CD14-positive monocyte (primary cell): ENCODE measurements around the gene SUCO. TPM values are rescaled to one million over a fixed set of nuclear protein-coding genes. Genes with fewer than 3 reads are reported as not detected.
"Not testable (repeated sequence)": the region's sequence is repeated elsewhere in the genome, so short reads cannot be mapped to it uniquely, and the experiment has no call there.

Source experiments
- DNase-seq, 3 donors: peaks; one replicate each; pipeline ENCODE4 v3.0.0-alpha.2; 2011 to 2022
- H2AFZ ChIP-seq: 2 replicates; pipeline ENCODE4 v1.6.0; 2012; ENCODE audit warnings: mild to moderate bottlenecking, low read depth, low read length, inconsistent platforms; ENCODE audit not compliant: insufficient read depth, poor library complexity, severe bottlenecking
- H3K27ac ChIP-seq, 2 donors: 1 replicate in 1 of 2; 2 replicates in 1 of 2; pipeline ENCODE4 v1.5.1; 2012 to 2013; ENCODE audit warnings: low read length in 2 of 2, control low read depth in 1 of 2, inconsistent platforms in 1 of 2, low read depth in 1 of 2, mild to moderate bottlenecking in 1 of 2
- H3K27me3 ChIP-seq, 2 donors: one replicate each; pipeline versions ENCODE4 v1.6.0 to v1.6.1; 2011 to 2013; ENCODE audit warnings: low read length in 2 of 2; ENCODE audit not compliant: control insufficient read depth in 2 of 2, insufficient read depth in 2 of 2
- H3K36me3 ChIP-seq, 2 donors: replicated peaks in 1 of 2; 1 replicate in 1 of 2; 2 replicates in 1 of 2; pipeline versions ENCODE4 v1.5.1 to v1.6.1; 2012 to 2013; ENCODE audit warnings: low read length in 2 of 2, control low read depth in 1 of 2, inconsistent platforms in 1 of 2, mild to moderate bottlenecking in 1 of 2; ENCODE audit not compliant: insufficient read depth in 2 of 2, control insufficient read depth in 1 of 2
- H3K4me1 ChIP-seq, 2 donors: 1 replicate in 1 of 2; 2 replicates in 1 of 2; pipeline versions ENCODE4 v1.5.1 to v1.6.1; 2012 to 2013; ENCODE audit warnings: low read length in 2 of 2, control low read depth in 1 of 2, inconsistent platforms in 1 of 2, mild to moderate bottlenecking in 1 of 2, moderate library complexity in 1 of 2; ENCODE audit not compliant: insufficient read depth in 2 of 2, control insufficient read depth in 1 of 2
- H3K4me2 ChIP-seq: replicated peaks from 2 replicates; pipeline ENCODE3; 2012; ENCODE audit warnings: low read length, moderate library complexity, mild to moderate bottlenecking; ENCODE audit not compliant: poor library complexity, severe bottlenecking; ENCODE audit errors: extremely low read depth
- H3K4me3 ChIP-seq, 3 experiments: fragments of 200-600 bp in 1 of 3; sonication (generic) in 1 of 3; replicated peaks in 1 of 3; 1 replicate in 2 of 3; 2 replicates in 1 of 3; pipeline ENCODE4 v1.5.1; 2011 to 2013; ENCODE audit warnings: low read length in 3 of 3, mild to moderate bottlenecking in 3 of 3, control low read depth in 2 of 3, low read depth in 2 of 3, inconsistent platforms in 1 of 3, moderate library complexity in 1 of 3
- H3K79me2 ChIP-seq: 2 replicates; pipeline ENCODE4 v1.6.0; 2012; ENCODE audit warnings: mild to moderate bottlenecking, control low read depth, inconsistent platforms, low read length, moderate library complexity; ENCODE audit not compliant: insufficient read depth
- H3K9ac ChIP-seq: 2 replicates; pipeline ENCODE4 v1.6.0; 2017; ENCODE audit warnings: low read length, mild to moderate bottlenecking; ENCODE audit not compliant: insufficient read depth, poor library complexity, severe bottlenecking
- H3K9me3 ChIP-seq, 2 donors: replicated peaks in 1 of 2; 1 replicate in 1 of 2; 2 replicates in 1 of 2; pipeline versions ENCODE4 v1.5.1 to v1.6.1; 2012 to 2013; ENCODE audit warnings: low read length in 2 of 2, control low read depth in 1 of 2; ENCODE audit not compliant: control insufficient read depth in 1 of 2, insufficient read depth in 1 of 2
- H4K20me1 ChIP-seq: 2 replicates; pipeline ENCODE4 v1.6.0; 2012; ENCODE audit warnings: mild to moderate bottlenecking, low read length, control low read depth, moderate library complexity; ENCODE audit not compliant: insufficient read depth
- H3K27ac Mint-ChIP-seq, 7 donors: one replicate each; pipeline ENCODE4 v1.8.0; 2020; ENCODE audit warnings: mild to moderate bottlenecking in 7 of 7, mixed read lengths in 7 of 7, moderate library complexity in 6 of 7, inconsistent platforms in 2 of 7
- H3K27me3 Mint-ChIP-seq, 3 donors: one replicate each; pipeline ENCODE4 v1.8.0; 2021 to 2022; ENCODE audit warnings: low read depth in 3 of 3, mild to moderate bottlenecking in 3 of 3, mixed read lengths in 3 of 3, moderate library complexity in 3 of 3, inconsistent platforms in 1 of 3
- H3K36me3 Mint-ChIP-seq, 2 donors: one replicate each; pipeline ENCODE4 v1.8.0; 2020; ENCODE audit warnings: mixed read lengths in 2 of 2, inconsistent platforms in 1 of 2, mild to moderate bottlenecking in 1 of 2
- H3K4me1 Mint-ChIP-seq: one replicate; pipeline ENCODE4 v1.8.0; 2020; ENCODE audit warnings: mild to moderate bottlenecking, mixed read lengths
- H3K4me3 Mint-ChIP-seq, 2 donors: one replicate each; pipeline ENCODE4 v1.8.0; 2020; ENCODE audit warnings: mild to moderate bottlenecking in 2 of 2, mixed read lengths in 2 of 2, moderate library complexity in 1 of 2
- H3K9me3 Mint-ChIP-seq, 7 donors: one replicate each; pipeline ENCODE4 v1.8.0; 2020 to 2022; ENCODE audit warnings: mixed read lengths in 7 of 7, mild to moderate bottlenecking in 6 of 7, moderate library complexity in 6 of 7, inconsistent platforms in 2 of 7
- CTCF ChIP-seq: fragments of 200-600 bp; IDR thresholded peaks from one replicate; pipeline ENCODE4 v1.8.0; 2022; ENCODE audit warnings: antibody characterized with exemption, mild to moderate bottlenecking
- WGBS: methylation state at CpG from one replicate; pipeline ENCODE4 v1.1.5; 2013; ENCODE audit warnings: missing lambda C conversion rate; ENCODE audit not compliant: insufficient coverage; 5-methylcytosine and 5-hydroxymethylcytosine counted together
- intact Hi-C, 2 donors: fragments of 100-400 bp; cut with micrococcal nuclease; formaldehyde crosslinking; loops; one replicate each; pipeline versions ENCODE4 v1.15.0 to v1.15.1; 2023
- polyA plus RNA-seq, 3 donors: library from polyadenylated mRNA; depleted of rRNA in 1 of 3; unstranded in 2 of 3; stranded (reverse) in 1 of 3; fragments of 300-500 nt in 2 of 3; fragments of >200 nt in 1 of 3; fragmentation: Illumina TruSeq in 2 of 3; gene quantifications; 1 replicate in 2 of 3; 2 replicates in 1 of 3; pipeline ENCODE4 v1.2.3, GENCODE V29; 2012 to 2021

SUCO gene
- polyA plus RNA-seq, 3 donors = 6.8 to 8.5 (median 6.8) TPM

- Histone ChIP-seq H3K27me3 (no peaks in the 10 kb centered on the region), H3K36me3 (peaks cover 6 to 11% of the 10 kb centered on the region in 2 donors), H2AFZ (no peak overlapping the region), H3K4me1 (peaks cover 10 to 24% of the 10 kb centered on the region in 2 donors), H3K4me3 (peak overlapping the region in 1 of 3 experiments; percentile 6), H3K27ac (peak overlapping the region; percentile 61 to 64), H3K79me2 (no peaks in the 10 kb centered on the region), H3K9me3 (peaks cover 12 to 23% of the 10 kb centered on the region in 2 donors), H4K20me1 (no peaks in the 10 kb centered on the region), H3K9ac (no peak overlapping the region), H3K4me2 (peak overlapping the region; percentile 27)
- peak in 2 of 3 donors; percentile 23 to 48 for DNase-seq
- no CpG with 5 or more reads among the region's 1 CpG for WGBS
- intact Hi-C loops = no loop called here
- peak overlapping the region in 4 of 7 donors; percentile 32 to 87 (median 83) for H3K27ac Mint-ChIP-seq
- H3K27me3 Mint-ChIP-seq = peaks cover 0 to 2% (median 0%) of the 10 kb centered on the region in 3 donors
- peaks cover 12 to 32% (median 24%) of the 10 kb centered on the region in 7 donors for H3K9me3 Mint-ChIP-seq
- TF ChIP-seq CTCF = no peak
- H3K36me3 Mint-ChIP-seq = peaks cover 10 to 11% of the 10 kb centered on the region in 2 donors
- peaks cover 24% of the 10 kb centered on the region for H3K4me1 Mint-ChIP-seq
- H3K4me3 Mint-ChIP-seq = peak overlapping the region in 1 of 2 donors; percentile 50
Measured at GRCh38 chr1:172616195-172616594, 83.2 kb downstream of the SUCO start.

DNA sequence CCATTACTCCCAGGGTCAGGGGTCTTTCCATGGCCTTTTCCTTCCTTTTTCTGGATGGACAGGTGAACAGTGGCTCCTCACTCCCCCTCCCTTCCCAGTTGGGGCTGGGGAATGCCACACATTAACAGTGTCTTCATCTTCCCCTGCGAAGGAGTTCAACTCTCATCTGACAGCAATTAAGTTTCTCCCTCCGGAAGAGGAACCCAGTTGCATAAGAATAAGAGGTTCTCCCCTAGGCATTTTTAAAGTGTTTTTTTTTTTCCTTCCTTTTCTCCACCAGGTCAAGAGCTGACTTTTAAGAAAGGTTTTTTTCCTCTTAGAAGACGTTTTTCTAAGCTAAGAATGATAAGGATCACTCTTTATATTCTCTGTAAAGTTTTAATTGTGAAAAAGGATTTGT is 83.7 kb downstream of the SUCO start:
- peaks cover 2 to 7% of the 10 kb centered on the region in 2 donors for H3K36me3 ChIP-seq
- Mint-ChIP-seq H3K27ac (peak overlapping the region; percentile 2 to 87 (median 57)), H3K27me3 (peaks cover 0 to 2% (median 0%) of the 10 kb centered on the region in 3 donors), H3K4me1 (peaks cover 24% of the 10 kb centered on the region), H3K4me3 (peak overlapping the region; percentile 14 to 50), H3K9me3 (peaks cover 15 to 36% (median 28%) of the 10 kb centered on the region in 7 donors), H3K36me3 (peaks cover 6% of the 10 kb centered on the region in 2 donors)
- H3K79me2 ChIP-seq = no peaks in the 10 kb centered on the region
- intact Hi-C loops = no loop called here
- peaks cover 10 to 24% of the 10 kb centered on the region in 2 donors for H3K4me1 ChIP-seq
- peak overlapping the region in 1 of 3 experiments; percentile 6 for H3K4me3 ChIP-seq
- peak overlapping the region; percentile 61 to 64 for H3K27ac ChIP-seq
- TF ChIP-seq CTCF = no peak
- peak in 2 of 3 donors; percentile 33 to 44 for DNase-seq
- H3K9me3 ChIP-seq = peaks cover 12 to 23% of the 10 kb centered on the region in 2 donors
- no peak overlapping the region for H2AFZ ChIP-seq
- WGBS = no CpG with 5 or more reads among the region's 3 CpGs
- peak overlapping the region; percentile 27 for H3K4me2 ChIP-seq
- no peaks in the 10 kb centered on the region for H4K20me1 ChIP-seq
- H3K9ac ChIP-seq = no peak overlapping the region
- no peaks in the 10 kb centered on the region for H3K27me3 ChIP-seq

DNA sequence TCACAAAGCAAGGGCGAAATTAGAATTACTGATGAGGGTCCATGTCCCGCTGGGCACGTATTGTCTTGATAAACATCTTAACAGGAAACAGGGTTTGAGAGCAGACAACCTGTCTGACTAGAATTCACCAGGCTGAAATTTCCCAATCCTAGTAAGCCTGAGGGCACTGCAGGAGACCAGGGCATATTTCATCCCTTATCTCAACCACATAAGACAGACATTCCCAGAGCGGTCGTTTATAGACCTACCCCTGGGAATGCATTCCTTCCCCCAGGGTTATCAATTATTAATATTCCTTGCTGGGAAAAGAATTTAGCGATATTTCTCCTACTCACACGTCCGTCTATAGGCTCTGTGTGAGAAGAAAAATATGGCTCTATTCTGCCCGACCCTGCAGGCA is 87.7 kb downstream of the SUCO start:
- H3K79me2 ChIP-seq, H3K4me2 ChIP-seq, H3K27me3 Mint-ChIP-seq, DNase-seq, H3K27me3 ChIP-seq, H3K36me3 Mint-ChIP-seq, H3K4me3 ChIP-seq, intact Hi-C loops, H3K4me3 Mint-ChIP-seq, H3K9ac ChIP-seq, H3K27ac ChIP-seq, H2AFZ ChIP-seq, H3K36me3 ChIP-seq, H4K20me1 ChIP-seq: not testable (repeated sequence)
- peaks cover 35% of the 10 kb centered on the region for H3K4me1 Mint-ChIP-seq
- H3K9me3 Mint-ChIP-seq = peaks cover 13 to 37% (median 27%) of the 10 kb centered on the region in 7 donors
- peak overlapping the region in 1 of 7 donors; percentile 30 for H3K27ac Mint-ChIP-seq
- peaks cover 17 to 39% of the 10 kb centered on the region in 2 donors for H3K4me1 ChIP-seq
- 100% methylated on average over 3 of the region's 9 CpGs for WGBS
- H3K9me3 ChIP-seq = peaks cover 12 to 23% of the 10 kb centered on the region in 2 donors
